HG02884 (cell line): Measurements from ENCODE around the gene UGT3A2.
A peak's percentile ranks its signal among the peaks of the same experiment; 100 is the strongest.

Experiments
- ATAC-seq: cut with Tn5 transposase; IDR thresholded peaks from one replicate; pipeline ENCODE4 v1.9.1; 2021; ENCODE audit warnings: mild to moderate bottlenecking, moderate library complexity; ENCODE audit not compliant: unreplicated experiment

The UGT3A2 gene, protein sequence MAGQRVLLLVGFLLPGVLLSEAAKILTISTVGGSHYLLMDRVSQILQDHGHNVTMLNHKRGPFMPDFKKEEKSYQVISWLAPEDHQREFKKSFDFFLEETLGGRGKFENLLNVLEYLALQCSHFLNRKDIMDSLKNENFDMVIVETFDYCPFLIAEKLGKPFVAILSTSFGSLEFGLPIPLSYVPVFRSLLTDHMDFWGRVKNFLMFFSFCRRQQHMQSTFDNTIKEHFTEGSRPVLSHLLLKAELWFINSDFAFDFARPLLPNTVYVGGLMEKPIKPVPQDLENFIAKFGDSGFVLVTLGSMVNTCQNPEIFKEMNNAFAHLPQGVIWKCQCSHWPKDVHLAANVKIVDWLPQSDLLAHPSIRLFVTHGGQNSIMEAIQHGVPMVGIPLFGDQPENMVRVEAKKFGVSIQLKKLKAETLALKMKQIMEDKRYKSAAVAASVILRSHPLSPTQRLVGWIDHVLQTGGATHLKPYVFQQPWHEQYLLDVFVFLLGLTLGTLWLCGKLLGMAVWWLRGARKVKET

DNA sequence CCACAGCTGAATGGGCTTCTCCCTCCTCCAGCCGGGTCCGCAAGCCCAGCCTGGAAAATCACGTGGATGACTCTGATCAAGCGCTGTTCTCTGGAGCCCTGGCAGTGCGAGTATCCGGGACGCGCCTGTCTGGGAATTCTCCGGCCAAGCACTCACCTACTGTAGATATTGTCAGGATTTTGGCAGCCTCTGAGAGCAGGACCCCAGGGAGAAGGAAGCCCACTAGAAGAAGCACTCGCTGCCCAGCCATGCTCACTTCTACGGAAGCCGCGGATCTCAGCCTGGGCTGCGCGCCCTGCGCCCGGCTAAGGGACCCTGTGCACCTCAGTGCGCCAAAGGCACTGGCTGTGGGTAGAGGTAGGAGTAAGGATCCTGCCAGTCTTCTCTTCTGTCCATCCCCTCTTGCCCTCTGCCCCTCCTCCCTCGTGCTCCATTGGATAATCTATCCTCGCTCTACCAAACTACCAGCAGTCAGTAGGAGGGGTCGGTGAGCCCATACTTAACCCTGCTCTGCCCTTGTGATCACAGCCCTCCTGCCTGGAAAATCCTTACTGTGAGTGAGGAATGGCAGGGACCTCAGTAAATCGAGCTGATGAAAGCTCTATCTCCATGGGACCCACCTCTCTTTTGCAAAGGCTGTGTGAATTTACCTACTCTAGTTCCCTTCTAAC is at the start of gene UGT3A2:
Gene UGT3A2, minus strand, starts transcription at position 343 of the 671 bp plus-strand sequence. Its CDS starts 93 bp downstream, at position 250.
- no peak for ATAC-seq

DNA sequence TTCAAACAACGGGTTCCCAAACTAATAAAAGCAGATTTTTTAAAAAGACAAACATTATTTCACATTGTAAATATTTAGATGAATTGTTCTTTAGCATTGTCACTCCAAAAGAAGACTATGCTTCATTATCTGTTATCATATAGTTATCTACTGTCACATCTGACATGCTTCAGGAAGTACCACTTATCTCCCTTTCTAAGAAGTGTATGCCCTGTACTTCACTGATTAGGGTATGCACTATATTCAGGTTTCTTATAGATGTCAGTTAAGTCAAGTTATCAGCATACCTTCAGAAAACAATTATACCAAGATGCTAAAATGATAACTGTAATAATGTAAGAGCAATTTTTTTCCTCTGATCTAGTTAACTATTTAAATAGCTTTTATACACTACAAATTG is 44.6 kb upstream of the UGT3A2 start:
- no peak for ATAC-seq

DNA sequence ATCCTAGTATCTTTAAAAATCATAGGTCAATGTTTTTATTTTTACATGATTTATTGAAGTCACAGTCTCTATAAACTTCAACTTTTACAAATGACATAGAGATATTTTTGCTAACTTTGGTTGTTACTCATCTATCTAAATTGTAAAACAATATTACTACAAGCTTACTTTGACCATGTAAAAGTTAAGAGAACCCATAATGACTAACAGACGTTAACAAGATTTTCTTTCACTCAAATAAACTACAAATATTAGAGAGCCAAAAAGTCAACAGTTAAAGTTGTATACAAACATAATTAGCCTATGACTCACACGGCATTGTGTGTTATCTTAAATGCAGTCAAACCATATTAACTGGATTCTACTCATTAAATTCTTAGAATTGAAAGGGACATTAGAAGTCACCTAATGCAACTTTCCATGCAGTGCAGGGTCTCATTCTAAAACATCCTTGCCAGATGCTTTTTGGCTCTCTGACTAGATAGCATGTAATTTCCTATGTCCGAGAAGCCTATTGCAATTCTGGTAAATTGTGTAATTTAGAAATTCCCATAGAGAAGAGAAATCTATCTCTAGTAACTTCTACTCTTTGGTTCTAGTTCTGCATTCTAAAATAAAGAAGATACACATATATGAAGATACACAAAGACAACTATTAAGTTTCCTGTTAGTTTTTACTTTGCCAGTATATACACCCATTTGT is 42.2 kb upstream of the UGT3A2 start:
- no peak for ATAC-seq

DNA sequence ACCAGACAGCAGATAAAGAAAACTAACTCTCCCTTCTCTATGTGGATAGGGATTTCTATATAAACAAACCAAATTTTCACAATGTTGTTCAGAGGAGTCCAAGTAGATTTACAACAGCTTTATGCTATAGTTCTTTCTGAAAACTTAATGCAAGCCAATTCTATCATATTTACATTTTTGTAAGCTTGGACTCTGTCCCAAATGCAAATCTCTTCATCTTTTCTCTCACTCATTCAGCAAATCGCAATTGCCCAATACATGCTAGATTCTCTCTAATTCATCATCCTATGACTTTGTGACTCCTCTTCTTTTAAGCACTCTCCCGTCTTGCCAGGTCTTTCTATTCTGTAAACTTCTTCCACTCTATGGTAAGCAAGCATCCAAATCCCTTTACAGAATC is 39.1 kb upstream of the UGT3A2 start:
- ATAC-seq, result no peak

DNA sequence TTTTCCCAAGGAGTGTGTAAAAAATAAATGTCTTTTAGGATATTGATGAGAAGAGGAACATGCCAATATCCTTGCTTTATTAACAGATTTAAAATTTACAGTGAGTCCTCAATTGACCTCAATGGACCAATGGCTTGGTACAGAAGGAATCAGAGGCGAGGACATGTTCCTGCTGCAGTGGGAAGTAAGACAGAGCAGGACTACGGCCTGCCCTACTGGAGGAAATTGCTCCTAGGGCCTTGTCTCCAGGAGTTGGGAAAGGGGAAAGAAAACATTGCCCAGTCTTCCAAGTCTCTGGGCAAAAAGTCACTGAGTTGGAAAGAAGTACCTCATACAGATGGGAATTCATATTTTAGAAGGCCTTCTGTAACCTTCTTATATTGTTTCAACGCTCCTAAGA is 33.1 kb upstream of the UGT3A2 start:
- ATAC-seq, result no peak

DNA sequence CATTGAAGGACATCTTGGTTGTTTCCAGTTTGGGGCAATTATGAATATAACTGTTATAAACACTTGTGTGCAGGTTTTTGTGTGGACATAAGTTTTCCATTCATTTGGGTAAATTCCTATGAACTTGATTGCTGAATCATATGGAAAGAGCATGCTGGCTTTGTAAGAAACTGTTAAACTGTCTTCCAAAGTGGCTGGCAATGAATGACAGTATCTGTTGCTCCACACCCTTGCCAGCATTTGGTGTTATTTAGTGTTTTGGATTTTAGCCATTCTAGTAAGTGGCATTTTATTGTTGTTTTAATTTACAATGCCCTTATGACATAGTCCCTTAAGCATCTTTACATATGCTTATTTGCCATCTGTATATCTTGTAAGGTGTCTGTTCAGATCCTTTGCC is 29.8 kb upstream of the UGT3A2 start:
- no peak for ATAC-seq

DNA sequence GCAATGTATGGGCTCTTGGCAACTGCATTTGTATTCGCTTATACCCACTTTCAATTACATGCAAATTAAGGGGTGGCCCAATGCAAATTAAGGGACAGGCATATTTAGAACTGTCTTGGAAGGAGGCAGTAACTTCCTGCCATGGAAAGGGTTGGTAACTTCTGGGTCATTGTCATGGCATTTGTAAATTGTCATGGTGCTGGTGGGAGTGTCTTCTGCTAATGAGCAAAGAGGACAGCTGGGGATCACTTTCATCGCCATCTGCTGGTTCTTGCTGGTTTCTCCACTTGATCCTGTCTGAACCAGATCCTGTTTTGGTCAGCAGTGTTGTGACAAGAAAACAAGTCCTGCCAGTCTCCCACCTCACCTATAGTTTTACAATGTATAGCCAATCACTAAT is 23.3 kb upstream of the UGT3A2 start:
- ATAC-seq, result peak; percentile 77

DNA sequence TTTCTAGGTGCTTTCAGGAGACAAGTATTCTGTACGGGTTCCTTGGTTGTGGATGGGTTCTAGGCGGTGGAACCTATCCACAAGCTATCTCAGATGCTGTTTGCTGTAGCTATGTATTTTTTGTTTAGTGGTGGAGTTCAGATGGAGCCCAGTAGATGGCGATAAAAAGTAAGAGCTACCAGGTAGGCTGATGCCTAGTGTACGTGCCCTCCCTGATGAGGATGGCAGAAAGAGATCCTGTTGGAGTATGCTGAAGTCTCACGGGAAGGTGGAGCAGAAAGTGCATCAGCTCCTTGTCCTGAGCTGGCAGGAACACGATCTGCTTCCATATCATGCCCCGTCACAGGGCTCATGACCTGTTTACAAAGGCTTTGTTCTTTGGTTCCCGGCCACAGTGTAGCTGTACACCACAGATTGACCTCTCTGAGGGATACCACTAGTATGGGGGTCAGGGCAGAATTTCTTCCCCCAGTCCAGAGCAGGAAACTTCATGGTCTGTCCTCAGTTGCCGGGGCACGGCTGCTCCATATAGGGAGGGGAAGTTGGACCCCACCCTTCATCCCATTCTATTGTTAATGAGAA is 12.6 kb upstream of the UGT3A2 start:
- peak; percentile 99 for ATAC-seq

DNA sequence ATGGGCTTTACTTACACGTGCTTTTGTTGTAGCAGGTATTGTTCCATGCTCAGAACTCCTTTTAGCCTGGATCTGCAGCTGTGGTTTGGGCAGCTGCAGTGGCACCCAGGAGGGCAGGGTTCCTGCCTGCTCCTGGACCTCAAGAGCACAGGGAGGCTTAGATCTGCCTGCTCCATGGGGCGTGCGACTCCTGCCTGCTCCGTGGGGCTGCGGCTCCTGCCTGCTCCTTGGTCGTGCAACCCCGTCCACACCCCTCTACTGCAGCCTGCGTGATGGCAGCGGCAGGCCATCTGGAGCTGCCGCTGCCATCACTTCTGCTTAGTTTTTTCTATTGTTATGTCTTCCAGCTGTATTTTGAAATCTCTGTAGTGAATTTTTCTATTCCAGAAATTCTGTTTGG is 11.7 kb upstream of the UGT3A2 start:
- ATAC-seq, result no peak

DNA sequence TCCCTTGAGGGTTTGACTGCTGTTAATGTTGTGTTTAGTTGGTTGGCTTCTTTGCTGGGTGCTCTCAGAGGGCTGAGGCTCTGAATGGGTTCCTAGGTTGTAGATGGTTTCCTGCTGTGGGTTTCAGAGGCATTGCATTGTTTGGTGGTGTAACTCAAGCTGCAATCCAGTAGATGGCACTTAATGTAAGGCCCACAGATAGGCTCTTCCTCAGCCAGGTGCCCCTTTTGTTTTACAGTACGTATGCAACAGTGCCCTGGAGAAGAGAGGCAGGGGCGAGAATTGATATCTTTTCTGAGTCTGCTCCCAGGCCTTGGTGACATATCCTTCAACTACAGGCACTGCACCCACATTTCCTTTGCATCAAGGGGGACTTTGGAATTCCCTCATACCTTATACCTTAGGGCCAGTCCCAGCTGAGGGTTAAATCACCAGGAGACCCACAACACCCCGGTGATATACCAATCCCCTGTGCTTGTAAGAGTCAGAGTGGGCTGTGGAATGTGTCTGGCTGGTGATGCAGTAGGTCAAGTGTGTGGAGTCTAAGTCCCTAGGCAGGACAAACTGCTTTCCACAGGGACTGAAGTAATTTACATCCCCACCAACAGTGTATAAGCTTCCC is 7.0 kb upstream of the UGT3A2 start:
- peak; percentile 82 for ATAC-seq

DNA sequence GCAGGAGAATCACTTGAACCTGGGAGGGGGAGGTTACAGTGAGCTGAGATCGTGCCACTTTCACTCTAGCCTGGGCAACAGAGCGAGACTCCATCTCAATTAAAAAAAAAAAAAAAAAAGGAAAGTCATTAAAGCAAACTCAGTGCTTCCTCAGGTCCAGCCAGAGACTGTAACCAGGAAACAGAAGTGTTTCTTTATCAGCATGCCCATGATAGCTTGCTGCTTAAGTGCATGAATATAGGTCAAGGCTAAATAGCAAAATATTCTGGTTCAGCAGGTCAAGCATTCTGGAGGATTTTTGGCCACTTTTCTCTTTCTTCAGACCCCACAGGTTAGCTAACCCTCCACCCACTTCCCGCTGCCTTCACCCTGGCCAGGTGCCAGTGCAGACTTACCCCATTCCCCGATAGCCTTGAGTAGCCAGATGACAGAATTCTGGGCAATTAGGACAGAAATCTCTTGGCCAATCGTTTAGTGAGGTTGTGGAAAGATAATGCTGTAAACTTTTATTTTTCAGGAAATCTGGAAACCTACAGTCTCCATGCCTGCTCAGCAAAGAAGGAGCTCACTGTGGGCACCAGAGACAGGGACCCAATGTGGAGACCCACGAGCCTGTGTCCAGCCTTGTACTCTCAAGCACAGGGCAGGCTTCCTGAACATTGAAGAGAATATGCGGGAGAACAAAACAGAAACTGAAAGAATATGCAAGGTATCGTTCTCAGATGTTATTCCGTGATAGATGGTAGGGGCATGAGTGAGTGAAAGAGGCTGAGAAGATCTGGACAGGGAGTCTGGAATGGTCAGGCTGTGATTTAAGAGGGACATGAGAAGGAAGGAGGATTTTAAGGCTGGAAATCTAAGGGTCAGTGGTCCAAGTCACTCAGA is 4.2 kb upstream of the UGT3A2 start:
- peak; percentile 72 for ATAC-seq

DNA sequence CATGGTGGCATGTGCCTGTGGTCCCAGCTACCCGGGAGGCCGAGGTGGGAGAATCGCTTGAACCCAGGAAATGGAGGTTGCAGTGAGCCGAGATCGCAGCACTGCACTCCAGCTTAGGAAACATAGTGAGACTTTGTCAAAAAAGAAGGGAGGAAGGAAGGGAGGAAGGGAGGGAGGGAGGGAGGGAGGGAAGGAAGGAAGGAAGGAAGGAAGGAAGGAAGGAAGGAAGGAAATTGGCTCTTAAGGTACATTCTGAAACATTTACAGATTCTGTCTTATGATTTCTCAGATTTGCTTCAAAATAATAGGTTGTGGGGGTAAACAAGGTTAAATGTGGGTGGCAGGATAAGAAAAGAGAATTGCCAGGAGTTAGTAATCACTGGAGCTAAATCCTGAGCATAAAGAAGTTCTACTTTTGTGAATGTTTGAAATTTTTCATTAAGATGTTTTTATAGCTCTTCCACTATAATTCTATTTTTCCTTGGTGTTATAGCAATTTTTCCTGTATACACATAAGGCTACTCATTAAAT is 2.1 kb upstream of the UGT3A2 start:
- ATAC-seq, result no peak

DNA sequence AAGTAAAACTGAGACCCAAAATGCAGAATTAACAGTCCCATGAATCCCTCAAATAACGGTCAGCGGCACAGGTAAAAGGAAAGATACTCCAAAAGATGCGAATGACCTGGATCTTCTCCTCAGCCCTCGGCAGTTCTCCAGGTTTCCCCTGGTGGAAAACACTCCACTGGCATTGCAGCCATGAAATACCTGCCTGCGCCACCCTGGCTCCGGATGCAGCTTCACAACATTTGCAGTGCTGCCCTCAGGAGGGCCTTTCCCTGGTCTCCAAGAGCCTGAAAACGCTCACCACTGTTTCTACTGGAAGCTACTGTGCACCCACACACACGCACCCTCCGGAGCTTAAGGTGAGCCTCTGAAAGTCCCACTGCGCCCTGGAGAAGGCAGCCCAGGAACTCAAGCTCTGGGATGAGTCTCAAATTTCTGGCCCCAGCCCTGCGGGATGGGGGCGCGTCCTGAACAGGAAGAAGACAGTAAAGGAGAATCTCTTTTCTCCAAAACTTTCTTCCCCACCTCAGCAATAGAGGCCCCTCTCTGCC is 612 bp downstream of the UGT3A2 start:
- no peak for ATAC-seq

DNA sequence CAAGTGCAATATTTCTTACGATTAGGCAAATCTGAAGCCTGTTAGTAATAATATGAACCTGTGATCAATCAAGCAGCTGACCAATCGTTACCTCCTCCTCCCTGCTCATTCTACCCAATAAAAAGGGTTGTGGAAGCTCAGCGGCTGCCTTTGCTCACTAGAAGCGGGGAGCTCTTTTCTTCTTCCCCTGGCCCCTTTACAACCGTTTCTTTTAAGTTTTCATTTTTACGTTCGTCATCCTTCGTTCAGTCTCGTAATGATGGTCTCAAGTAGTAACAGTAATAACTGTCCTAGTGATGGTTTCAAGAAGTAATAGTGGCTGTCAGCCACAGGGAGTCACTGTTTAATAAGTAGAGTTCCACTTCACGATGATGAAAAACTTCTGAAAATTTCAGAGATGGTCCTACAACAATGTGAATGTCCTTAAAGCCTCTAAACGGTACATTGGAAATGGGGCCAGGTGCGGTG is 6.2 kb downstream of the UGT3A2 start:
- ATAC-seq, result no peak

DNA sequence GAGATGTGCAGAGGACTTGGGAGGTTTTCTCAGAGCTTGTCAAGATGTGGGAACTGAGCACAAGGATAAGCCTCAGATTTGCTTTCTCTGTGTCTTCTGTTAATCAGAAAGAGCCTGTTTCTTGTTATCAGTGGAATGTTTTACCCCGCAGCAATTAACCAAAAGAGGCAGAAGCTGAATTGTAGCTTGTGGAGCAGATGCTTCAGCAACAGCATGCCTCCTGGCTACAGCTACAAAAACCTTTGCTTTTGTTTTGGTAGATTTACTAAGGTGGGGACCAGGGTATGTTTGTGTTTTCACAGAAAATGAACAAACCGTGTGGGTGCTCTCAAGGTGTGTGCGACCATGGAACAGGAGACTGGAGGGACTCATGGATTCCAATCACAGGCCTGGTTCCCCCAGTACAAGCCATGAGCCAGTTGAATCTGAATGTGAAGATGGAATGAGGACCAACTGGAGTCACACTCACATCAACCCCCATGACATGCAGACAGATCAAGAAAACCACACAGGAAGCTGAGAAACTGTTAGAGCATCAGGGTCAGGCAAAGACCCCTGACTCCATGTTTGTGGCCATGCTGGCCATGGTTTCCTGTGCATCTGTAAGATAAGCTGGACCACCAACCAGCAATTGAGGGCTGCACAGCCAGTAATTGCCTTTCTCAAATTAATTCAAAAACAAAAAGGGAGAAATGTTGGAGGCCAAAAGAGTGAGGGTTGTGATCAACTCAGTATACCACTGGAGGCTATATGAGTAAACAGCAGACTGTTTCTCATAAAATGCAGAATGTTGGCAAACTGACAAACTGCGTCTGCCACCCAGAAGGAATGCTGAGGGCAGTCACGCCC is 6.9 kb downstream of the UGT3A2 start:
- ATAC-seq, result no peak

DNA sequence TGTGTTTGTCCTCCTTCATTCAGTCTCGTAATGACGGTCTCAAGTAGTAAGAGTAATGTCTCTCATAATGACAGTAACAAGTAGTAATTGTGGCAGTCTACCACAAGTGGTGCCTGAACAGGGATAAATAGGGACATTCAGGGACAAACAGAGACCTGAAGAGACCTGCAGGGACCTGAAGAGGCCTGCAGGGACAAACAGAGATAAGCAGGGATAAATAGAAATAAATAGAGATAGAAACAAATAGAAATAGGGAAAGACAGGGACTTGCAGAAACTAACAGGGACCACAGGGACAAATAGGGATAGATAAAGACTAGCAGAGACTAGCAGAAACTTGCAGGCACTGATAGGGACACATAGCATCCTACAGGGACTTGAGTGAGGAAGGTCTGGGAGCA is 7.9 kb downstream of the UGT3A2 start:
- no peak for ATAC-seq

DNA sequence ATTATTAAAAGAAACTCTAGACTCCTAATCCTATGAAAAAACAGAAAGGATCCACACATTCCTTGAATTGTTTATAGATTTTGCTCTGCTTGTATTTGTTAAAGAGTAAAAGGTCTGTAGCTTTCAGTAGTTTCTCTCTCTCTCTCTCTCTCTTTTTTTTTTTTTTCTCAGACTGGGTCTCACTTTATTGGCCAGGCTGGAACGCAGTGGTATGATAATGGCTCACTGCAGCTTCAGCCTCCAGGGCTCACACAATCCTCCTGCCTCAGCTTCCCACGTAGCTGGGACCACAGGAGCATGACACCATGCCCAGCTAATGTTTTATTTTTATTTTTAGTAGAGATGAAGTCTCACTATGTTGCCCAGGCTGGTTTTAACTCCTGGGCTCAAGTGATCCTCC is 9.3 kb downstream of the UGT3A2 start:
- ATAC-seq, result no peak

DNA sequence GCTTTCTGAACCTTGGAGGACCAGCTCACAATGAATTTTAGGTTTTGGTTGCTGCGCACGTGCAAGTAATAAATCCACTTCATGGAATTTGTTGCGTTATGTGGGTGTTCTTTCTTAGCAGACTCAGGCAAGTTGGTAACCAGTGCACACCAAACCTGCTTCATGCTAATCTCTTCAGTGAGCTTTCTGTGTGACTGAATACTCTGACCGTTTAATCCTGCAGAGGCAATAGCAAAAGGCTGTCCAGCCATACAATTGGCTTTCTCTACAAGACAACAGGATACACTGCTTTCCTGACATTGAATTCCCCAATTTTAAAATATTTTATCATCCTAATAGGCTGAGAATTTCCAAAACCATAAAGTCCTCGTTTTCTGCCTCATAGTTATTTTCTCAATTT is 10.3 kb downstream of the UGT3A2 start:
- ATAC-seq, result no peak
